Fibroblast of lung (primary cell): Measurements from ENCODE around the gene FAM114A1.

ENCODE experiments used
- CTCF ChIP-seq, 2 donors: IDR thresholded peaks in 1 of 2; conservative IDR thresholded peaks in 1 of 2; 1 replicate in 1 of 2; 2 replicates in 1 of 2; pipeline ENCODE4 v1.5.1; 2011 to 2012; ENCODE audit warnings: low read length in 2 of 2, control low read depth in 1 of 2, inconsistent platforms in 1 of 2, low read depth in 1 of 2, mild to moderate bottlenecking in 1 of 2
- EZH2 ChIP-seq: IDR thresholded peaks from 2 replicates; pipeline ENCODE4 v1.5.1; 2012; ENCODE audit warnings: low read length, control low read depth, mild to moderate bottlenecking; ENCODE audit errors: missing control alignments

- TF ChIP-seq CTCF (conservative IDR thresholded peaks at IDR 0.05 in 1 of 2, IDR thresholded peaks at IDR 0.05 in 1 of 2; ENCODE audit: low read depth in 1 of 2, low read length in 2 of 2) = no peak
- no peak for TF ChIP-seq EZH2
Measured at GRCh38 chr4:38924353-38924752, 56.7 kb downstream of the FAM114A1 start.
